DOHH2 (cell line): ENCODE results near the gene TMEM14C.

Experiments
- CTCF ChIP-seq: fragments of 200-600 bp; sonication (generic); IDR thresholded peaks from one replicate; pipeline ENCODE4 v1.5.1; 2014; ENCODE audit warnings: antibody characterized with exemption, mild to moderate bottlenecking, low read depth, low read length; ENCODE audit not compliant: poor library complexity, severe bottlenecking
- EZH2phosphoT487 ChIP-seq: fragments of 200-600 bp; sonication (generic); IDR thresholded peaks from 2 replicates; pipeline ENCODE4 v1.6.1; 2017; ENCODE audit warnings: borderline replicate concordance, mild to moderate bottlenecking, antibody characterized with exemption, low read length, moderate library complexity, mixed read lengths

GRCh38 chr6:10687582-10687981 lies 35.3 kb upstream of the TMEM14C start:
- TF ChIP-seq CTCF (no peak), EZH2phosphoT487 (no peak)
